Stimulated activated CD8-positive, alpha-beta memory T cell treated with anti-CD3 and anti-CD28 coated beads, Interleukin-4, amount 100 ng/mL, for 1 hour (primary cell): Measurements from ENCODE around the gene UGT2A3.
"Not testable (repeated sequence)": the region's sequence is repeated elsewhere in the genome, so short reads cannot be mapped to it uniquely, and the experiment has no call there.

ENCODE experiments used
- DNase-seq, 2 donors: peaks; one replicate each; pipeline ENCODE4 v3.0.0-alpha.2; 2020; ENCODE audit warnings: low read depth in 2 of 2, low spot score in 1 of 2

UGT2A3 gene

DNA sequence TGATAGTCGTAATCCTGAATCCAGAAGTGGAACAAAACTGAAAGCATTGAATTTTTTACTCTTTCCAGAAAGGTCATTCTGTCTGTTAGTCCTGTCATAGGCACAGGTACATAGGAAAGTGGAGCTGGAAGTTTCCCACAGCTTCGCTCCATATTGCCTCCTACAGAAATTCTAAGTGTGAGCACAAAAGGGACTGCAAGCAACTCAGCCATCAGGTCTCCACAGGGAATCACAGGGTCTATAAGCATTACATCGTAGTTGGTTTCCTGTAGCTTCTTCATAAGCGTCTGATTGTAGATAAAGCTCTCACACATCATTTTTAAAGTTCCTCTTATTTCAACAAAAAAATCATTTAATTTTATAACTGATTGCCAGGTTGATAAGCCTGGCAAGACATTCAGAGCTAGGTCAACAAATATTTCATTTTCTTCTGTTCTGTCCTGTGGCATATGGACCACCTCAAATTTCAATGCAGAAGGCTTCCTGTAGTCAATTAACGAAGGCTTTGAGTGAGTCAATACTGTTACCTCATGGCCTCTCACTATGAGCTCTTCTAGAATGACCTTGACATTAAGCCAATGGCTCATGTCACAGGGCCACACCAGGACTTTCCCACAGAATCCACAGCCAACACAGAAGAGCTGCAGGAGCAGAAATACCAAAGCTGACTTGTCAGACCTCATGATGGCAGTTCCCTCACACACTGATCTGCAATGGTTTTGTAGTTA, at the start of gene UGT2A3:
Gene UGT2A3 (minus strand): TSS at position 727 of the 728 bp plus-strand sequence. CDS start 44 bp downstream, at position 683.
- DNase-seq: no peak

GRCh38 chr4:68997040-68997439, 45.4 kb upstream of the UGT2A3 start:
- DNase-seq: no peak

GRCh38 chr4:68995292-68995691, 43.7 kb upstream of the UGT2A3 start:
- DNase-seq: no peak

- DNase-seq: no peak
These were observed 35.4 kb upstream of the UGT2A3 start for GRCh38 chr4:68987007-68987406.

DNA sequence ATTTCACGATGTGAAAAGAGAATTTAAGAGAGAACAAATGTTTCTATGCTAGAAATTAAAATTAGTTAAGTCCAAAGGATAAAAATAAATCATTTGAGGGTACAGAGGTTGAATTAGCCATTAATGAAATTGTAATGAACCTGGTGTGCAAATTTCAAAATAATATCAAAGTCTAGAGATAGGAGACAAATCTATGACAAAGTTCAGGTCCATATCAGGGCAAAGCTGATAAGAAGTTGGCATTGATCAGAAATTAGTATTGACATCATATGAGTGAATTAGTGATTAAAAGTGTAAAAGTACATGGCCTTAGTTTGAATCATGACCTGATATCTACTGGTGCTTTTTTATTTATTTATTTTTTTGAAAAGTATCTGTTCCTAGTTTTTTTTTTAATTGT, 33.8 kb upstream of the UGT2A3 start:
- no peak for DNase-seq

- no peak for DNase-seq
These were observed 33.3 kb upstream of the UGT2A3 start for GRCh38 chr4:68984947-68985346.

DNA sequence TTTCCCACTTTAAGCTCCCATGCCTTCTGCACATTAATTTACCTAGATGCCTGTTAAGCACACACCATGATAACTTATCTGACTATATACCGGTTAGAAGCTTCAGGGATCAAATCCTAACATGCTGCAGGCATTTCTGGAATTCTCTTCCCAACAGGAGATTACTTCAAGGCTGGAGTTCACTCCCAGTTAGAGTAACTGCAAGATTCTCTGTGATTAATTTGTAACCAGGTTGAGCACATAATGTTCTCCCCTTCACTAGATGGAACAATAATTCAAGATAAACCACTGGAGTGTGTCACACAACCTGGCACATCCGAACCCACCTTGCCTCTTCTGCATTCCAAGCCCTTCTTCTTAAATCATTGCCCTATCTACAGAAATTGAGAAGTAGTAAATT, 11.8 kb upstream of the UGT2A3 start:
- no peak for DNase-seq

DNA sequence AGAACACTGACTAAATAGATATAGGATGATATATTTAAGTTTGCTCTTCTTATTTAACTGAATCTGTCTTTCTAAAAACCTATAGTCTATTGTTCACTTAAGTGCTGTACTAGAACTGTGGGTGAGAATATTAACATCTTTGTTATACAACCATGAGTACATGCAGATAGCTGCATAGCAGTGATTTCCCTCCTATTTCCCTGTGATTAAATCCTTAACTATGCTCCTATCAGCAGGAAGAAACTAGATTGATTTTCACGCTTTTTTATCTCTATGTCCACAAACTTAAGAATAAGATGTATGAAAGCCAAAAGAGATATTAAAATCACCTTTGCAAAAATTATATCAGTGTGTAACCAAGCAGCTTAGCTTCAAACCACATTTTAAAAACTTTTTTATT, 11.3 kb upstream of the UGT2A3 start:
- no peak for DNase-seq

DNA sequence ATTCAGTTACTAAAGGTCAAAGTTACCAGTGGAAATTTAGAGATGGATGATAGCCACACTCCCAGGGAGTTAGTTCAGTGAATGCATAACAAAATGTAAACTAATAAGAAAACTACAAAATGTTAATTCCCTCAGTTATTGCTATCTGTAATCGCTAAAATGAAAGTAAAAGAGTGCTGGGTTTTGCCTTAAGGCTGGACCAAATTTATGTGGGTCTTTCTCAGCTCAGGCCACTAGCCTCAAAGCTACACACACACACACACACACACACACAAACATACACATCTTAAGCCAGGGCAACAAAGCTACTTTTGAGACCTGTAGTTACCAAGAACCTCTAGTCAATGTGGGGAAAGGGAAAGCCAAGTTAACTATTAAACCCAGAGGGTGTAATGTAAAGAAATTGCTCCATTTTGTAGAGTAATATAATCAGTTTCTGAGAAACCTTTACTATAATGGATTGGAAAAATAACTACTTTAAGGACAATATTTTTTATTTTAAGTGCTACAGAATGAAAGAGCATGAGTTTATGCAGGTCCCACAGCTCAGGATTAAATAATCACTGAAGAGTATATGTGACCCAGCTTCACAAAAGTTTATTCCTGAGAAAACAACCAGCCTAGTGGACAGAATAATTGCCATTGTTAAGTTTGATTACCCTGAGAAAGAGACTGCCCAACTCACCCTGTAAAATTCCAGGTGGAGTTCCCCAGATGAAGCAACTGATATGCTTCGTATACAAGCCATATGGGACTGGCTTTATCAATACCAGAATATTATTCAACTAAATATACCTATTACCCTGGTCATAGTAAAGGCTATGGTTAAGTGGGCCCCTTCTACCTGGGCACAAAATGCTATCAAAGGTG, 8.9 kb upstream of the UGT2A3 start:
- no peak for DNase-seq

DNA sequence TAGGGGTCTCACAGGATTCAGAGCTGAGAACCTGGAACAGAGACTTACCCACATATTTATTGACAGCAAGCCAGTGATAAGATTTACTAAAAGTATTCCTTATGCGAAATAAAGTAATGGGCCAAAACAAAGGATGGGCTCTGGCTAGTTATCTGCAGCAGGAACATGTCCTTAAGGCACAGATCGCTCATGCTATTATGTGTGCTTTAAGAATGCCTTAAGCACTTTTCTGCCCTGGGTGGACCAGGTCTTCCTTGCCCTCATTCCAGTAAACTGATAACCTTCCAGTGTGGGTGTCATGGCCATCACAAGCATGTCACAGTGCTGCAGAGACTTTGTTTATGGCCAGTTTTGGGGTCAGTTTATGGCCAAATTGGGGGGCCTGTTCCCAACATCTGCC, 7.5 kb upstream of the UGT2A3 start:
- not testable (repeated sequence) for DNase-seq

- DNase-seq: no peak
These were observed 2.5 kb upstream of the UGT2A3 start for GRCh38 chr4:68954126-68954525.

GRCh38 chr4:68953056-68953596, 1.5 kb upstream of the UGT2A3 start:
- no peak for DNase-seq

- DNase-seq: no peak
These were observed 392 bp upstream of the UGT2A3 start for GRCh38 chr4:68951806-68952585.

DNA sequence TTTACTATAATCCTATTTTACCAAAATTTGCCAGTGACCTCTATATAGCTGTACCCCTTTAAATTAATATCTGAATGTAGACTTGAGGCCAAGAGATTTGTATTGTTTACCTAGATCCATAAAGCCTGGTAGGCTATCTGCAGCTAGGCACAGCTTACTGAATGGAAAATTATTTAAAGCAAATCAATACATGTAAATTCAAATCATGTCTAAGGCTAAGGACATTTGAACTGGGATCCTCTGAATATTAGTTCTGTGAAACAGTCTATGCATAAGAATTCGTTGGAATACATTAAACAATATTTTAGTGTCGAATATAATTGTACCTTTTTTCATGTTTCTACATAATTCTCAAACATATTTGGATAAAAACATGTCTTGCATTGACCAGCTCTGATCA, 1.6 kb downstream of the UGT2A3 start:
- no peak for DNase-seq

DNA sequence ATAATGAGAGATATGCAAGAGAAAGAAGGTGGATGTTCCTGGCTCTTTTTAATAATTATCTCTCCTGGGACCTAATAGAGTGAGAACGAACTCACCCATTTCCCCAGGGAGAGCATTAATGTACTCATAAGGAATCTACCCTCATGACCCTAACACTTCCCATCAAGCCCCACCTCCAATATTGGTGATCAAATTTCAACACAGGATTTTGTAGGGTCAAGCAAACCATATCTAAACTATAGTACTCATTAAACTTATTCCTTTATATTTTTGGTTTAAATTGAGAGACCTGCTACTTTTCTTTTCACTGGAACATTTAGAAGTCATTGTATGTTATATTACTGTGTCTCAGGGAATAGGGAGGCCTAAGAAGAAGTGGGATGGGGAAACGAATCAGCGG, 2.6 kb downstream of the UGT2A3 start:
- no peak for DNase-seq

GRCh38 chr4:68948044-68948743, 3.4 kb downstream of the UGT2A3 start:
- DNase-seq: no peak

DNA sequence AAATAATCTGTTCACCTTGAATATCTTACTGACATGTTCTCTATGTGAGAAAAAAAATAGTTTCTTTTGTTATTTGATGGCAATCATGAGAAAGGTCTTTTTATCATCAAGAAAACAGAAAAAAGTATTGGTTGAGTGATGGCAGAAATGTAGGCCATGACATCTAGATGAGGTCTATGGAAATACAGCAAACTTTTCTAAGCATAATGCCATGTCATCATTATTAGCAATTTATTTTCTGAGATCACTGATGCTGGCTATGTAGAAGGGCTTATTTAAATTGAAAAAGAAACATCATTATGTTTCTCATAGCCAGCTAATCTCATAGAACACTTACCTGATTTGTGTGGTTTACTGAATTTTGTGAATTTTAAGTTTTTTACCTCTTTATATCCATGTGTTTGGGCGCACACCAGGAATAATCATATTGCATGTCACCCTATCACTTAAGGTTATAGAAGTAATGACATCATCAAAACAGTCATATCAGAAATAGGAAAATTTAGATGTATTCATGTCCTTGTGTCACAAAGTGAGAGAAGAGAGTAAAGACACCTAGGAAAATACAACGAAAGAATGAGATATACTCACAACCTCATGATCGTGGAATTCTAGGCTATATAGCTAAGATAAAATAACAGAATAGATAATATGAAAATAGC, 22.4 kb downstream of the UGT2A3 start:
- no peak for DNase-seq

- no peak for DNase-seq
These were observed 24.4 kb downstream of the UGT2A3 start for GRCh38 chr4:68927165-68927564.

DNA sequence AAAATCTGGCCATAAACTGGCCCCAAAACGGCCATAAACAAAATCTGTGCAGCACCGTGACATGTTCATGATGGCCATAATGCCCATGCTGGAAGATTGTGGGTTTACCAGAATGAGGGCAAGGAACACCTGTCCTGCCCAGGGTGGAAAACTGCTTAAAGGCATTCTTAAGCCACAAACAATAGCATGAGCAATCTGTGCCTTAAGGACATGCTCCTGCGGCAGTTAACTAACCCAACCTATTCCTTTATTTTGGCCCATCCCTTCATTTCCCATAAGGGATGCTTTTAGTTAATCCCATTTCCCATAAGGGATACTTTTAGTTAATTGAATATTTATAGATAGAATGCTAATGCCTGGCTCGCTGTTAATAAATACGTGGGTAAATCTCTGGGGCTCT, 29.4 kb downstream of the UGT2A3 start:
- not testable (repeated sequence) for DNase-seq

GRCh38 chr4:68921051-68921450, 30.6 kb downstream of the UGT2A3 start:
- DNase-seq: no peak
